GM12873 (cell line): ENCODE measurements around the gene CPB1.

Source experiments
- CTCF ChIP-seq: IDR thresholded peaks from 2 replicates; pipeline ENCODE4 v1.5.1; 2012; ENCODE audit warnings: low read depth, mild to moderate bottlenecking, moderate library complexity, low read length, control low read depth; ENCODE audit not compliant: insufficient read depth; ENCODE audit errors: missing control alignments

The CPB1 gene

GRCh38 chr3:148903941-148904340, 76.3 kb downstream of the CPB1 start:
- no peak for TF ChIP-seq CTCF

- no peak for TF ChIP-seq CTCF
Observed at GRCh38 chr3:148906667-148907066, 79.1 kb downstream of the CPB1 start.
